ENCODE data around the gene ACBD6.

The ACBD6 gene

DNA sequence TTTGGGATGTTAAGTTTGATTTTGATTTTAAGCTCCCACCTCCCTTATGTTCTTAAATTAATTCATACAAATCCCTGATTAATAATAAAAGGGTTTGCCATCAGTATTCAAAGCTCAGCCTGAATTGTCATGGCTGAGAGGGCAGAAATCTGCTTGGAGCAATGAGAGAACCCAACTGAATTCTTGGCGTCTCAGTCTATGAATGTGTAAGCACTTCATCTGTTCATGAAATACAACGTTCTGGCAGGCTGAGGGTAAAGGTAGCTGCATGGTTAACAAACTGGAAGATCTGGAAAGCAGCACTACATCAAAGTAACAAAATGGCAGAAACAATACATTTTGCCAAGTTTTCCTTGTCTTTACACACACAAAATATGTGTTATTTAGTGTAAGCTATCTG lies 95.3 kb downstream of the ACBD6 start:
- Mint-ChIP-seq H3K27ac (no peak overlapping the region), H3K4me1 (no peaks in the 10 kb centered on the region), H3K36me3 (peaks cover 23% of the 10 kb centered on the region), H3K27me3 (no peaks in the 10 kb centered on the region), H3K9me3 (peaks cover 3% of the 10 kb centered on the region), H3K4me3 (no peak overlapping the region)
- CTCF ChIA-PET = interaction anchor here (1.7 kb wide), 1 partner anchor 9 kb away, joined by 6 read pairs; no protein-coding TSS in a partner anchor
- no peak for DNase-seq

DNA sequence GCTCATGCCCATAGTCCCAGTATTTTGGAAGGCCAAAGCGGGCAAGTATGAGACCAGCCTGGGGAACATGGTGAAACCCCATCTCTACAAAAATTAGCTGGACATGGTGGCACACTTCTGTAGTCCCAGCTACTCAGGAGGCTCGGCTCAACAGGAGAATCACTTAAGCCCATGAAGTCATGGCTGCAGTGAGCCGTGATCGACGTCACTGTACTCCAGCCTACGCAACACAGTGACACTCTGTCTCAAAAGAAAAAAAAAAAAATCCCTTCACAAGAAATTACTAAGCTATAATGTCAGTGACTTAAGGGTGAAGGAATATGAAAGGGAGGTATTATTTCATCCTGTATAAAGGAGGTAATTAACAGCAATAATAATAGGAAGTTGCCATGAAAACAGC lies 99.8 kb downstream of the ACBD6 start:
- CTCF ChIA-PET = no interaction called here
- H3K4me3 Mint-ChIP-seq = no peak overlapping the region
- no peak overlapping the region for H3K27ac Mint-ChIP-seq
- no peaks in the 10 kb centered on the region for H3K27me3 Mint-ChIP-seq
- H3K4me1 Mint-ChIP-seq = no peaks in the 10 kb centered on the region
- H3K36me3 Mint-ChIP-seq = no peaks in the 10 kb centered on the region
- DNase-seq = no peak
- H3K9me3 Mint-ChIP-seq = no peaks in the 10 kb centered on the region

DNA sequence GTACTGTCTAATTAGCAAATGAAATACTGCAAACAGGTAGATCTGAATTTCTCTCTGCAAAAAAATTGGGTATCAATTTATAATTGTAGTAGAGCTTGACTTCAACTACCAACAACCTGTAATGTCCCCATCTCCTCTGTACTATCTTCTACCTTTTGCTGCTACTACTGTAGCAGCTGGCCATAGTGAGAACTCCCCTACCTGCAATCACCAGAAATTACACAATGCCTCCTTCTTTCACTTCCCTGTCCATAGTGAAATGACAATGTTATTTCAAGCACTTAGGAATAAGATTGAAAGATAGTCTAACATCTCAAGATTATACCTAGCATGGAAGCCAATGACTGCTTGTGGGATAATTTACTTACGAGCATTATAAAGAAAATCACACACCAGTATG lies 100.4 kb downstream of the ACBD6 start:
- no peaks in the 10 kb centered on the region for H3K4me1 Mint-ChIP-seq
- H3K36me3 Mint-ChIP-seq = peaks cover 5% of the 10 kb centered on the region
- H3K9me3 Mint-ChIP-seq = no peaks in the 10 kb centered on the region
- DNase-seq = no peak
- no peaks in the 10 kb centered on the region for H3K27me3 Mint-ChIP-seq
- H3K27ac Mint-ChIP-seq = no peak overlapping the region
- H3K4me3 Mint-ChIP-seq = no peak overlapping the region
- CTCF ChIA-PET = no interaction called here

DNA sequence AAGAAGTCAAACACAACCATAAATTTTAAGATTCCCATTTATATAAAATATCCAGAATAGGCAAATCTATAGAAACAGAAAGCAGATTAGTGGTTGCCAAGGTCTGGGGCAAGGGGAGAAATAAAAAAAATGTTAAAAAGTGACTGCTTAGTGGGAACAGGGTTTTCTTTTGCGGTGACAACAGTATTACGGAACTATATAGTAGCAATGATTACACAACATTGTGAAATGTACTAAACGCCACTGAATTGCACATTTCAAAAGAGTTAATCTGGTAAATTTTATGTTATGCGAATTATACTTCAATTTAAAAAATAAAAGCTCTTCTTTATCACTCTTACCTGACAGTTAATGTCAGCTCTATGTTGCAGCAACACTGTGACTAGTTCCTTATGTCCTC lies 105.2 kb downstream of the ACBD6 start:
- CTCF ChIA-PET = no interaction called here
- H3K4me1 Mint-ChIP-seq = no peaks in the 10 kb centered on the region
- DNase-seq = no peak
- H3K27ac Mint-ChIP-seq = no peak overlapping the region
- no peaks in the 10 kb centered on the region for H3K27me3 Mint-ChIP-seq
- H3K9me3 Mint-ChIP-seq = no peaks in the 10 kb centered on the region
- no peak overlapping the region for H3K4me3 Mint-ChIP-seq
- H3K36me3 Mint-ChIP-seq = peaks cover 26% of the 10 kb centered on the region

DNA sequence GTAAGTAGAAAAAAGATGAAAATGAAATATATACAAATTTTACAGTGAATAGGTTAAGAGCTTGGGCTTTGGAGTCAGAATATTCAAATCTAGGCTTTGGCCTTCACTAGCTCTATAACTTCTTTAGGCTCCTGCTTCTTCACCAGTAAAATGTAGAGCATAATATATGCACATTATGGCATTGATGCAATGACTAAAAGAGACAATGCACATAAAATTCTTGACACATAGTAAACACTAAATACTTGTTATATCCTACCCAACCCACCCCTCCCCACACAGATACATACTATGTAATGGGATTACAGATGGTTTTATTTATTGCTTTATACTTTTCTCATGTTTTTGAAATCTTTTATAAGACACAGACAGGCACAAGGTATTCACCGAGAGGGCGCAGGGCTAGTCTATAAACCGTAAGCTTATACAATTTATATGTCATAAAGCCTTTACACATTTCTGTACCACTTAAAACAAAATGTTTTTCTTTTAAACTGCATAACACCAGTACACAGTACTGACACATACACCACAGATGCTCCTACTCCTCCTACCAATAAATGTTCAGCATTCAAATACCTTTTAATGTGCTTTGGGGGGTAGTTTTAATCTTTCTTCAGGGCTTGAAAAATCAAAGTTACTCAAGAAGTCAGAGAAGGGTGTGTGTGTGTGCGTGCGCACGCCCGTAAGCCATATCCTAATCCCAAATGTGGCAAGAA lies 109.8 kb downstream of the ACBD6 start:
- peaks cover 2% of the 10 kb centered on the region for H3K9me3 Mint-ChIP-seq
- peaks cover 39% of the 10 kb centered on the region for H3K36me3 Mint-ChIP-seq
- no peak overlapping the region for H3K4me3 Mint-ChIP-seq
- H3K4me1 Mint-ChIP-seq = peaks cover 5% of the 10 kb centered on the region
- H3K27ac Mint-ChIP-seq = no peak overlapping the region
- CTCF ChIA-PET = interaction anchor here (0.6 kb wide), 1 partner anchor 583 kb away, joined by 3 read pairs; no protein-coding TSS in a partner anchor
- H3K27me3 Mint-ChIP-seq = no peaks in the 10 kb centered on the region
- DNase-seq = no peak

DNA sequence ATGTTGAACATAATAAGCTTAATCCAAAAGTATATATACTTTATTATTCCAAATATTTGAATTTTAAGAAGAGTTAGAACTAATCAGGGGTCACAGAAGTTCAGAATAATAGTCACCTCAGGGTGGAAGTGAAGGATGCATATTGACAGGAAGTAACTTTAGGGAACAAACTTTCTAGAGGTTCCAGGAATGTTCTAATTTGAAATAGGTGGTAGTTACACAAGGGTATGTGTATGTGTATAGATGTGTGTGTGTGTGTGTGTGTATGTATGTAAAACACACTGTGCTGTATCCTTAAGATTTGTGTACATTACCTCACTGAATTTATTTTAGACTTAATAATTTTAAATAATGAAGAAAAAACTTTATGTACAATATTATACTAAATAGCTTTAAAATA lies 110.4 kb downstream of the ACBD6 start:
- H3K9me3 Mint-ChIP-seq = peaks cover 2% of the 10 kb centered on the region
- peaks cover 5% of the 10 kb centered on the region for H3K4me1 Mint-ChIP-seq
- peaks cover 34% of the 10 kb centered on the region for H3K36me3 Mint-ChIP-seq
- CTCF ChIA-PET = interaction anchor here (0.6 kb wide), 1 partner anchor 582 kb away, joined by 3 read pairs; no protein-coding TSS in a partner anchor
- no peaks in the 10 kb centered on the region for H3K27me3 Mint-ChIP-seq
- no peak overlapping the region for H3K4me3 Mint-ChIP-seq
- DNase-seq = no peak
- H3K27ac Mint-ChIP-seq = no peak overlapping the region

DNA sequence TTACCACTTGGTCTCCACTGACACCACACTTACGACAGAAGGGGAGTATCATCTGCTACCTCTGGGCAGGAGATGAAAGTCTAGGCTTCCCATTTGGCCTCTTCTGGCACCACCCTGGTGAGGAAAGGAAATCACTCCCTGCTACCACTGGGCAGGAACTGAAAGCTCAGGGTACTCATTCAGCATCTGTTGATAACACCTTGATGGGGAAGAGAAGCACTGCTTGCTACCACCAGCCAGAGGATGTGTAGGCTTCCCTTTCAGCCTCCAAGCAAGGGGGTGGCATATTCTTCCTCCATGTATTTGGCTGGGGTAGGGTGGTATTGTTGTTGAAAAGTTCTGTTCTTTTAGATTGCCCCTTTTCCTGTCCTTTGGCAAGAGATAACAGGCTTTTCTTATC lies 115.0 kb downstream of the ACBD6 start:
- no peak for DNase-seq
- Mint-ChIP-seq H3K4me3 (no peak overlapping the region), H3K27ac (no peak overlapping the region), H3K36me3 (peaks cover 28% of the 10 kb centered on the region), H3K27me3 (no peaks in the 10 kb centered on the region), H3K9me3 (peaks cover 26% of the 10 kb centered on the region), H3K4me1 (peaks cover 5% of the 10 kb centered on the region)
- CTCF ChIA-PET = no interaction called here

DNA sequence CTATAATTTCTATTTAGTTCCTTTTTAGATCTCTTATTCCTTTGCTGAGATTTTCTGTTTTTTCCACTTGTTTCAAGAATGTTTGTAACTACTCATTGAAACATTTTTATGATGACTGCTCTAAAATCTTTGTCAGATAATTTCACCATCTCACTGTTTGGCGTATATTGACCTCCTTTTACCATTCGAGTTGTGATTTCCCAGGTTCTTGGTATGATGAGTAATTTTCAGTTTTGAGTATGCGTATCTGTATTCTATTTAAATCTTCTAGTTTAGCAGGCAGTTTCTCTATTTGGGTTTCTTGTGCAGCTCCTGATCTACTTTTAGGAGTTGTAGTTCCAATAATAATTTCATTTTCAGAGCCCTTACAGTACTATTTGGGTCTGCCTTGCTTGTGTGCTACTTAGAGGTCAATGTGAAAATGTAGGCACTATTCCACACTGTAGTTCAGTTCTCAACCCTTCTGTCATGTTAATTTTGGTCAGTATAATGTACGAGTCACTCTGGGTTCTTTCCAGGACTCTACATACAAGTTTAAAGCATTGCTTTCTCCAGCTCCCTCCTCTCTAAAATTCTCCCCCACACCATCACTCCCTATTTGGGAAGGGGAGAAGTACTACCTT lies 115.5 kb downstream of the ACBD6 start:
- Mint-ChIP-seq H3K27me3 (no peaks in the 10 kb centered on the region), H3K9me3 (peaks cover 30% of the 10 kb centered on the region), H3K4me3 (no peak overlapping the region), H3K27ac (no peak overlapping the region), H3K4me1 (peaks cover 5% of the 10 kb centered on the region), H3K36me3 (peaks cover 28% of the 10 kb centered on the region)
- no peak for DNase-seq
- CTCF ChIA-PET = interaction anchor here (1.4 kb wide), 1 partner anchor 134 kb away, joined by 5 read pairs; no protein-coding TSS in a partner anchor

DNA sequence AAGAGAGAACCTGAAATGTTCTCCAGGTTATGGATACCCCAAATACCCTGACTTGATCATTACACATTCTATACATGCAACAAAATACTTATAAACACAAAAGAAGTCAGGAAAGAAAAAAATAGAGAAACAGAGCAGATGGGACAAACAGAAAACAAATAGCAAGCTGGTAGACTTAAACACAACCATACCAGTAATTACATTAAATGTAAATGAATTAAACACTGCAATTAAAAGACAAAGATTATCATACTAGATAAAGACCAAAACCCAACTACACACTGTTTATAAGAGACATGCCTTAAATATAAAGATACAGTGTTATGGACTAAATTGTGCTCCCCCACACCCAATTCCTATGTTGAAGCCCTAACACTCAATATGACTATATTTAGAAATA lies 117.2 kb downstream of the ACBD6 start:
- Mint-ChIP-seq H3K36me3 (peaks cover 27% of the 10 kb centered on the region), H3K9me3 (peaks cover 36% of the 10 kb centered on the region)

DNA sequence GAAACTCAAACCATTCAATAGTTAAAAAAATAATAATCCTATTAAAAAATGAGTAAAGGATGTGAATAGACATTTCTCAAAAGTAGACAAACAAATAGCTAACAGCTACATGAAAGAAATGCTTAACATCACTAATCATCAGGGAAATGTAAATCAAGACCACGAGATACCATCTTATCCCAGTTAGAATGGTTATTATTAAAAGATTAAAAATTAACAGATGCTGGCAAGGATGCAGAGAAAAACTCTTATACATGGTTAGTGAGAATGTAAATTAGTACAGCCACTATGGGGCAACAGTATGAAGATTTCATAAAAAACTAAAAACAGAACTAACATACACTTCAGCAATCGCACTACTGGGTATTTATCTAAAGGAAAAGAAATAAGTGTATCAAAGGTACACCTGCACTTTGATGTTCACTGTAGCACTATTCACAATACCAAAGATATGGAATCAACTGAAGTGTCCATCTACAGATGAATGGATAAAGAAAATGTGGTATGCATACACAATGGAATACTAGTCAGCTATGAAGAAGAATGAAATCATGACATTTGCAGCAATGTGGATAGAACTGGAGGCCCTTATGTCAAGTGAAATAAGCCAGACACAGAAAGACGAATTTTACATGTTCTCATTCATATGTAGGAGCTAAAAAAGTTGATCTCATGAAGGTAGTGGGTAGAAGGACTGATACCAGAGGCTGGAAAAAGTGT lies 117.9 kb downstream of the ACBD6 start:
- H3K4me1 Mint-ChIP-seq = no peaks in the 10 kb centered on the region
- H3K4me3 Mint-ChIP-seq = no peak overlapping the region
- peaks cover 34% of the 10 kb centered on the region for H3K36me3 Mint-ChIP-seq
- peaks cover 42% of the 10 kb centered on the region for H3K9me3 Mint-ChIP-seq
- no peak for DNase-seq
- CTCF ChIA-PET = no interaction called here
- H3K27me3 Mint-ChIP-seq = no peaks in the 10 kb centered on the region
- no peak overlapping the region for H3K27ac Mint-ChIP-seq

More for the DNA sequence above, 117.2 kb downstream of the ACBD6 start:
- H3K27me3 Mint-ChIP-seq = no peaks in the 10 kb centered on the region
- H3K4me1 Mint-ChIP-seq = no peaks in the 10 kb centered on the region
- DNase-seq = no peak
- H3K4me3 Mint-ChIP-seq = no peak overlapping the region
- H3K27ac Mint-ChIP-seq = no peak overlapping the region
- CTCF ChIA-PET = interaction anchor here (1.4 kb wide), 1 partner anchor 132 kb away, joined by 5 read pairs; no protein-coding TSS in a partner anchor

DNA sequence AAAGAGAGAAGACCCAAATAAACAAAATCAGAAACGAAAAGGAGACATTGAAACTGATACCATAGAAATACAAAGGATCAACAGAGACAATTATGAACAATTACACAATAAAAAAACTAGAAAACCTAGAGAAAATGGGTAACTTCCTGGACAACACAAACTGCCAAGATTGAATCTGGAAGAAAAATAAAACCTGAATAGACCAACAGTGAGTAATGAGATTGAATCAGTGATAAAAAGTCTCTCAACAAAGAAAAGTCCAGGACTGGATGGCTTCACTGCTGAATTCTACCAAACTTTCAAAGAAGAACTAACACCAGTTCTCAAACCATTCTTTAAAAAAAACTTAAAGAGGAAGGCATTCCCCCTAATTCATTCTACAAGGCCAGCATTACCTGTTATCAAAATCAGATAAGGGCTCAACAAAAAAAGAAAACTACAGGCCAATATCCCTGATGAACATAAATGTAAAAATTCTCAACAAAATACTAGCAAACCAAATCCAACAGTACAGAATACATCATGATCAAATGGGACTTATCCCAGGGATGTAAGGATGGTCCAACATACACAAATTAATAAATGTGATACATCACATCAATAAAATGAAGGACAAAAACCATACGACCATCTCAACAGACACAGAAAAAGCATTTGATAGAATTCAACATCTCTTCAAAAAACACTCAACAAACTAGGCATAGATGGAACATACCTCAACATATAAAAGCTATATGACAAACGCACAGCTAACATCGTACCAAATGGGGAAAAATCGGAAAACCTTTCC lies 119.9 kb downstream of the ACBD6 start:
- CTCF ChIA-PET = no interaction called here
- no peak overlapping the region for H3K27ac Mint-ChIP-seq
- no peaks in the 10 kb centered on the region for H3K27me3 Mint-ChIP-seq
- no peak overlapping the region for H3K4me3 Mint-ChIP-seq
- peaks cover 38% of the 10 kb centered on the region for H3K36me3 Mint-ChIP-seq
- DNase-seq = no peak
- peaks cover 55% of the 10 kb centered on the region for H3K9me3 Mint-ChIP-seq
- no peaks in the 10 kb centered on the region for H3K4me1 Mint-ChIP-seq

DNA sequence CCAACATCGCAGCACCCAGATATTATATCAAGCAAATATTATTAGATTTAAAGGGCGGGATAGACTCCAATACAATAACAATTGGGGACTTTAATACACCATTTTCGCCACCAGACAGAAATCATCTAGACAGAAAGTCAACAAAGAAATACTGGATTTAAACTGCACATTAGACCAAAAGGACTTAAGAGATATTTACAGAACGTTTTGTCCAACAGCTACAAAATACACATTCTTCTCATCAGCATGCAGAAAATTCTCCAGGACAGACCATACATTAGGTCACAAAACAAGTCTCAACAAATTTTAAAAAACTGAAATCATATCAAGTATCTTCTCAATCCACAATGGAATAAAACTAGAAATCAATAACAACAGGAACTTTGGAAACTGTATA lies 121.2 kb downstream of the ACBD6 start:
- no peaks in the 10 kb centered on the region for H3K27me3 Mint-ChIP-seq
- H3K4me3 Mint-ChIP-seq = no peak overlapping the region
- H3K9me3 Mint-ChIP-seq = peaks cover 51% of the 10 kb centered on the region
- H3K4me1 Mint-ChIP-seq = no peaks in the 10 kb centered on the region
- CTCF ChIA-PET = no interaction called here
- no peak overlapping the region for H3K27ac Mint-ChIP-seq
- DNase-seq = no peak
- peaks cover 38% of the 10 kb centered on the region for H3K36me3 Mint-ChIP-seq

DNA sequence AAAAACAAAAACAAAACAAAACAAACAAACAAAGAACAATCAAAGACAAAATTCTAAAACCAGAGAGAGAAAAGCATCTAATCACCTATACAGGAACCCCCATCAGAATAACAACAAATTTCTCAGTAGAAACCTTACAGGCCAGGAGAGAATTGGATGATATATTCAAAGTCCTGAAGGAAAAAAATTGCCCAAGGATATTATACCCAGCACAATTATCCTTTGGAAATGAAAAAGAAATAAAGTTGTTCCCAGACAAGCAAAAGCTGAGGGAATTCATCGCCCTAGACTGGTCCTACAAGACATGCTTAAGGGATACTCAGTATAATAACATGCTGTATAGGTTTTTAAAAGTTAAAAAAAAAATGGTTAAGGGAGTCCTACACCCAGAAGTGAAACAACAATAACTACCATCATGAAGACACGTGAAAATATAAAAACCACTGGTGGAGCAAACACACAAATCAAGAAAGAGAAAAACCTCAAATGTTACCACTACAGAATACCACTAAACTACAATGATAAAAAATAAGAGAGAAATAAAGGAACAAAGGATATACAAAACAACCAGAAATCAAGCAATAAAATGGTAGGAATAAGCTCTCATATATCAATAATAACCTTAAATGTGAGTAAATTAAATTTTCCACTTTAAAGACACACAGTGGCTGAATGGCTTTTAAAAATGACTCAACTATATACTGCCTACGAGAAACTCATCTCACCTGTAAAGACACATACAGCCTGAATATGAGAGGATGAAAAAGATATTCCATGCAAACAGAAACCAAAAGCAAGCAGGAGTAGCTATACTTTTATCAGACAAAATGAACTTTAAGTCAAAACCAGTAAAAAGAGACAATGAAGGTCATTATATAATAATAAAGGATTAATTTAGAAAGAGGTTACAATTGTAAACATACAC lies 121.9 kb downstream of the ACBD6 start:
- H3K4me1 Mint-ChIP-seq = no peaks in the 10 kb centered on the region
- H3K4me3 Mint-ChIP-seq = no peak overlapping the region
- H3K27ac Mint-ChIP-seq = no peak overlapping the region
- peaks cover 49% of the 10 kb centered on the region for H3K9me3 Mint-ChIP-seq
- H3K27me3 Mint-ChIP-seq = no peaks in the 10 kb centered on the region
- DNase-seq = no peak
- CTCF ChIA-PET = no interaction called here
- H3K36me3 Mint-ChIP-seq = peaks cover 38% of the 10 kb centered on the region

Measured in activated naive CD4-positive, alpha-beta T cell treated with anti-CD3 and anti-CD28 coated beads, Interleukin-2, amount 10 ng/mL, durations not matched to agents 7 days and 5 days (primary cell).